Stimulated activated CD8-positive, alpha-beta memory T cell treated with anti-CD3 and anti-CD28 coated beads, Interleukin-15, amount 100 ng/mL, for 4 hours (primary cell): ENCODE results near the gene KCNH1.

Source experiments
- DNase-seq, 2 donors: peaks; one replicate each; pipeline ENCODE4 v3.0.0-alpha.2; 2020; ENCODE audit warnings: low read depth in 2 of 2

Gene KCNH1

DNA sequence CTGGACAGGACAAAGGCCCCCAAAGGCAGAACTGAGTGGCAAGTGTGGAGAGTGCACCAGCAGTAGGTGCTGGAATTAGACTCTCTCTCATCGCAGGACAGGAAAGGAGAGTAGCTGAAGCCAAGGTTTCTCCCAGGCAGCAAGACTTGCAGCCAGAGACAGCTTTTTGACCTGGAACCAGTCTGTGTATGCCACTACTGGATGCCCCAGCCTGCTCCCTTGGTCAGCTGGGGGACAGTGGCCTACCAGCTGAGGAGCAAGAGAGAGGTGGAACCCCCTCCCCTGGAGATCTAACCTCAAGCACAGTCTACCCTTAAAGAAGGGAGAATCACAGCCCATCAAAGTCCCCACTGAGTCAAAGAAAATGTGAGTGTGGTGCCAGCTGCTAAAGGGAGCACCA, 375.7 kb downstream of the KCNH1 start:
- DNase-seq = no peak

DNA sequence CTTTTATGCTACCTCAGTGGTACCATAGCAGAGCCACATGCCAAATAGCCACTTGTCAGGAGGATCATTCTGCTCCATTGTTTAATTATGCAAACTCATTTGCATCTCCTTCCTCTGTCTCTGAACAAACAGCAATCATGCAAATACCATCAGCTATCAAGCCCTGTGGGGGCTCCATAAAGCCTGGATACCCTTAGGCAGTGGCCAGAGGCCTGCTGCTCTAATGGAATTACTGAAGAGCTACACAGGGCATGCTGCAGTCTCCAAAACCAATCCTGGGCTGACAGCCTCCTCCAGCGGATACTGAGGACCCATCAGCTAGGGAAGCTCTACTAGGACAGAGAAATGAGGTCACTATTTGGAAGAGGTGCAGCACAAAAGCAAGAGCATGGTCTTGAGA, 376.3 kb downstream of the KCNH1 start:
- no peak for DNase-seq

DNA sequence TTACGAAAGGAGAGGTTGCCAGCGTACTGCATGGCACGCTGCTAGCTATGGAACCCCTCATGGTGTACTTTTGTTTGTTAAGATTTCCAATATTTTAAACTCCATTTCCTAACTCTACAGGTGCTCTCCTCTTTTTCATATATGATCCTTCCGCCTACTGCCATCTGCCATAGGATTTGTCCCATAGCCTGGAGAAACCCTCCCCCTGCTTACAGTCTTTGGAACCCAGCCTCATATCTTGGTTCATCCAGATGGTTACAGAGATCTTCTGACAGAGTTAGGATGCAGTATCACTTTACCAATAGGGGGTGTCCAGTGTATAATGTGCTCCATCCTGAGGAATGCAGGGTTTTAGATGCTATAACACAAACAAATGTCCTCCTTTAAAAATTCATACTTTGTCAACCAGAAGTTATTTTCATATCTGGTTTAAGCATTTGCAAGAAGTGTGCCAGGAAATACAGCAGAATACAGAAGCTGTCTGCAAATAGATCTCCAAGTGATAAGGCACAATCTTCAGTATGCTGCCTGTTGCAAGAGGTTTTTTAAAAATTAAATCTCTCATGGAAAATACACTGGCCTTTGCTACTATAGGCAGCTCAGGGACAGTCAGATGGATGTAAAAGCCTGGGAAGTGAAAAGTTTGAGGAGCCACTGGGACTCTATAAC, 377.8 kb downstream of the KCNH1 start:
- DNase-seq = no peak

DNA sequence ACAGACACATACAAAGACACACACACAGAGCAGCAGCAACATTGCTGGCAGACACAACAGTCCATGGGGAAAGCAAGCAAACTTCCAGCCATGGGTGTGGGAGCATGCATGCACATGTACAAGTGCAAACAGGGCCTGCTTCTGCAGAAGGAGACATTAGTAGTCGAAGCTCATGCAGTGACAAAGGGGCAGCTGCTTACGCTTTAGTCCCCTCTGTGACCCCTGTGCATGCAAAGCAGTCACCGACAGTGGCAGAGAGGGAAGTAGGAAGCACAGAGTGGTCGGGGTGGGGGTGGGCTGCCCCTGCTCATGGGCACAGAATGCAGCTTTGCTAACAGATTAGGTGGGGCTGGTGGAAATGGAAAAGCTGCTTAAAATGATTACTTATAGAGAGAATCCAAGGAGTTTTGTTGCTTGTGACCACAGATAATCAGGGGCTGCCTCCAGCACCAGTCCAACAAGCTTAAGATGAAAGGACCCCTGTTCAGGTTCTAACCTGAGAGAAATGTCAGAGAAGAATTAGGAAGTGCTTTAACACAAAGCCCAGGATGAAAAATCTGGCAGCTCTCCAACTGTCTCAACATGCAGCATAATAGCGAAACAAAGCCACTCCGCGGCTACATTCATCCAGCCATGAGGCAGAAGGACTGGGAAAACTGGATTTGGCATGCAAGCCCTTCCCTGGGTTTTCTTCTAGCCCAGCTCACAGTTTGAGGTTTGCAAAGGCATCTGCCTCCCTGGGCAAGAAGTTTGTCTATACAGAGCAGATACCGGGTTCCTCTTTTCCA, 378.9 kb downstream of the KCNH1 start:
- no peak for DNase-seq

DNA sequence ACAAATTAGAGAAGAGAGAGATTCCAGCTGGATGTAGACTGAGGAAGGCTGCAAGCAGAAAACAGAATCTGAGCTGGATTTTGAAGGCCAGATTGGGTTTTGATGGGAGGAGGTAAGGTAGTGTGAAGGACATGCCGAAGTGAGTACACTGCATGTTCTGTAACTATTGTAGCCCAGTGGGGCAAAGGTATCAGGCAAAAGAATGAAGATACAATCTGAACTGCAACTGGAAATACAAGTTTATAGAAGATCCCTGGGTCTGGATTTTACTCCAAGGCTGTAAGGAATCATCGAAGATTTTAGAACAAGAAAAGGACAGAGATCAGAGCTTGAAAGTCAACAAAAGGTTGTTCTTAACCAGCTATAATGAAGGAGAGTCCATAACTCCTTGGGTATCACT, 382.0 kb downstream of the KCNH1 start:
- DNase-seq = no peak

DNA sequence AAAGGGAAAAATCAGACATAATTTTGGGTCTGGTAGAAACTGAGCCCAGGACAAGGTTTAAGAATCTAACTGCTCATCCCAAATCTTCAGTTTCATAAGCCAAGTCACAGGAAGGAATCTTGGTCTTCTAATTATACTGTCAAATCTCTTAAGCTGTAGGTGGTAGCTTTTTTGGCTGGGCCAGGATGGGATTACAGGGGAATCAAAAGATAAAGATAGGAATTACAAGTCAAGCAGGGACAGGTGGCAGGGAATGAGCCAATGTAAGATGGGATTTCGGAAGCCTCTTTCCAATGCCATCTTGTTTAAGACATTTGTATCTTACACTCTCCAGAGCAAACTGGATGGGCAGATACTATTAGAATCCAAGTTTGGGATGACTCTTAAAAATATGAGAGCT, 383.5 kb downstream of the KCNH1 start:
- DNase-seq = no peak

DNA sequence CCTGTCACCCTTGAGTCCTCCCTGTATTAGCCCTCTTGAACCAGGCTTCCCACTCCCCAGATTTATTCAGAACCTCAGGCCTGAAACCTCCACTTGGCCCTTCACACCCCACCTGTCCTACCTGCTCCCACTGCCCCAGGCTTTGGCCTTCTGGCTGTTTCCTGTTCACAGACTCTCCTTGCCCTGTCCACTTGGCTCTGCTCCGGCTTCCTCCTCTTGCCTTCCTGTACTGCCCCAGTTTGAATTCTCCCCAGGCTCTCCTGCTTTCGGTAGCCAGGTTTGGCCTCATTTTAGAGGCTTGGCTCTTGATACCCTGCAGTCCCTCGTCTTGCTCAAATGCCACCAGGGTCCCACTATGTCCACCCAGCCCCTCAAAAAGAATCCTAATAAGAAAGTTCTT, 385.2 kb downstream of the KCNH1 start:
- no peak for DNase-seq

DNA sequence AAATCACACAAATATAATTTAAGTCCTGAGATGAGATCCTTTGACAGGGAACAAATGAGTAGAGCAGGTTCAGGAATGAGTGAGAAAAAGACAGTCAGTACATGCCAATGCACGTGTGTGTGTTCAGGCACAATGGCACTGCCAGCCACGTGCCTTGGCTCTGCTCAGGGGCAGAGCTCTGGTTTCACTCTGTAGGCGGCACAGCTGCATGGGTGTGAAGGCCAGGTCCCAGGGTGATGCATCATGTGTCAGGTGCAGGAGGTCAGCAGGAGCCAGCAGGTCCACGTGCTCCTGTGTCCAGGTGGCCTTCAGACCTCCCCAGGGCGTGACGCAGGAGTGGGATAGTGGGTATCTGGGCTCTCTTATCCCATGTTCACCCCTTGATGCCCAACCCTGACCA, 386.1 kb downstream of the KCNH1 start:
- no peak for DNase-seq

DNA sequence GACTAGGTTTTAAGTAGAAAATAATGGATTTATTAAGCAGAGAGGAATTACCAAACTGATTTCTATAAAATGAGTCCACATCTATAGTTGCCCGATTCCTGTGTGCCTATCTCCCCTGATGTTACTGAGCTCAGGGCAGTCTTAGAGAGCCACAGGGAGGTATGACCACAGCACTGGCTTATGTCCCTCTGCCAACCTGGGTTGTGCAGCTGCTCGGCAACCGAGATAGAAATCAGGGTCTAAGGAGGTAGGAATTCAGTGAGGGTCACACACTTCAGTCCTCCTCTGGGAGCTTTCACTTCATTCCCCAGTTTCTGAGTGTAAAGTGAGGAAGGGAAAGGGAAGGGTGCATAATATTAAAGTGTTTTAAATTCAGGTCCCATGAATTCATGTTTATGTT, 386.8 kb downstream of the KCNH1 start:
- no peak for DNase-seq

DNA sequence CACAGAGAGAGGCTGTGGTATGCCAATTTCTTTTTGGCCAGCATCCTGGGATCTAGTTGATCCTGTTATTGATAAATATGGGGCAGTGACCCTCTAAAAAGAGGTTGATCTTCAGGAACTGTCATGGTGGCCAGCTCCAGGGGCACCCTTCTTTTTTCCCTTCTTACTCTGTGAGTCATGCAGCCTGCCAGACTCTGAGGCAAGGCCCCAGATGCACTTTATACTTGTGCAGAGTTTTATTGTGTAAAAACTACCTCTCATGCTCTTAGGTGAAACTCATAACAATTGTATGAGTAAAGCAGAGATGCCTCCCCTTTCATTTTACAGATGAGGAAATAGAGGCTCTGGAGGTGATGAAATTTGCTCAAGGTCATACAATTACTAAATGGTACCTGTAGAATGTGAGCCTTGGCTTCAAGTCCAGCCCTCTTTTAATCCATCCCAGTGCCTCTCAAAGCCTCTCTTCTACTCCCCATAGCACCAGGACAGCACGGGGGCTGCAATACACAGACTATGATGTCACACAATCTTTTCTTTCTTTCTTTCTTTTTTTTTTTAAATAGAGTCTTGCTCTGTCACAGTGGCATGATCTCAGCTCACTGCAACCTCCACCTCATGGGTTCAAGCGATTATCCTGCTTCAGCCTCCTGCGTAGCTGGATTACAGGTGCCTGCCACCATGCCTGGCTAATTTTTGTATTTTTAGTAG, 387.8 kb downstream of the KCNH1 start:
- no peak for DNase-seq

DNA sequence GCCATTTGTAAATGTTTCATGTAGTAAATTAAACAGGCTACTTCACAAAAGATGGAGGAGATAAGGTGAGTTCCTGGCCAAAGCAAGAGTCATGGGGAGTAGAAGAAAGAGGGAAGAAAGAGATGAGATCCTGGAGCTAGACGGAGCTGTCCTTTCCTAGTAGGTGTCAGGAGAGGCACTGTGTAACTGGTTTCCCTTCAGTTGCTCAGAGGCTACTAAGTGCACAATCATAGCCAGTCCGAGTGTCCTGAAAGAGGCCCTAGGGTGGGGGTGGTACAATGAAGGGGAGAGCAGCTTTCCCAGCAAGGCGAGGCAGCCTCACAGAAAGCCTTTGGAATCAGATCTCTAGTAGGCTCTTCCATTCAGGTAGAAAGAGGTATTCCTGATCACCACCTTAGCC, 390.9 kb downstream of the KCNH1 start:
- DNase-seq = no peak

DNA sequence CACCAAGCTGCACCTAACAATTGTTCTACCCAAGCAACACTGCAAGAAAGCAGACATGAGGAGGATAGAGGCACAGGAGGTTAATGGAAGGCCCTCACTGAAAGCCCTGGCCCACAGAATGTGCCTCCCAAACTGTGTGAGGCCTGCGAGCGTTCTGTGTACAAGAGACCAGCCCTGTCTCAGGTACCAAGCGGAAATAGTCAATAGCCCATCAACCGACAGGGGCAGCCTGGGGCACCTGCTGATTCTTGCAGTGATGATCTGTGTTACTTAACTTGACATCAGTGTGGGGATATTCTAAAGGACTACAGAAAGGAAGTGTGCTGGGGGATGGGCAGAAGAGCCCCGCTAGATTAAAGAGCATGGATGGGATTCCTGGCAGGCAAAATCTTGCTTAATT, 392.4 kb downstream of the KCNH1 start:
- no peak for DNase-seq

DNA sequence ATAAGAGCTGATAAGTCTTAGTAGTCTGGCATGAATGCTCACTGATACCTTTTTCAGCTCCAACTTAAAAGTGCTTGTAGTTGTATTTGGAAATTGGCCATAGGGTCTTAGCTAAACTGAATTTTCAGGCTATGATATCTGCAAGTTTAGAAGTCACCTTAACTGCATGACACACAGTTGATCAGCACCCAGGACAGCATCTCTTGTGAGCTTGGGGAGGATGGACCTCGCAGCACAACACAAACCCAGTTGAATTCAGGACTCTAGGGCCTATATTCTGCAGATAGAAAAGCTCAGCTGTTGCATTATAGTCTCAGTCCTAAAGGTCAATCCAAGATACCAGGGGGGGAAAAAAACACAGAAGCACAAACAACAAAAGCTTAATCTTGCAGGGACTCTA, 394.3 kb downstream of the KCNH1 start:
- DNase-seq = no peak

DNA sequence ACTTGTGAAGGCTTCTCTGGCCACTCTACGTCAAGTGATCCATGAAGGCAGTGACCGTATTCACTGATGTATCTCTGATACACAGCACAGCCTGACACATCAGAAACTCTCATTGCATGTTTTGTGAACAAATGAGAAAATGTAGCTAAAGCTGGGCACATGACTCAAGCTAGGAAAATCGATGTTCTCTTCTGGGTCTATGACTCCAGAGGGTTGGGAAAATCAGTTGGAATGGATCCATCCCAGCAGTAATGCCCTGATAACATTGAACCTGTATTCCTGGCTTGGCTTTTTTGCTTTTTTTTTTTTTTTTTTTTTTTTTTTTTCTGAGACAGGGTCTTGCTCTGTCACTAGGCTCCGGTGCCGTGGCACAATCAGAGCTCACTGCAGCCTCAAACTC, 395.7 kb downstream of the KCNH1 start:
- DNase-seq = no peak

DNA sequence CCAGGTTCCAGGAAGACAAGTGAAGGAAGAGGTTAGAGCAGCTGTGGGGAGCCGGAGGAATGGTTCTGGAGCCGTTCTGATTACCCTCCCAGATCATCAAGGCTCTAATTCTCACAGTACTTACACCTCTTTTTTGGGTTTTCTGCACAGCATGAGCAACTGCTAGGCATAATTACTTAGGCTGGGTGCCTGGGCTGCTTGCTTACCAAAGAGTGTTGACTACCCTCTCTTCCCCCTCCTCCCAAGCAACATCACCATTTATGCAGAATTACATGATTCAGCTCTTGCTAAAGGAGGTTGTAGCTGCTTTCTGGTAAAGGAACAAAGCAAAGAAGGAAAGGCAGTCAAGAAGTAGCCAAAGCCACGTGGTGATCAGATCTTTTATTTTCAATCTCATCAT, 397.2 kb downstream of the KCNH1 start:
- DNase-seq = no peak

DNA sequence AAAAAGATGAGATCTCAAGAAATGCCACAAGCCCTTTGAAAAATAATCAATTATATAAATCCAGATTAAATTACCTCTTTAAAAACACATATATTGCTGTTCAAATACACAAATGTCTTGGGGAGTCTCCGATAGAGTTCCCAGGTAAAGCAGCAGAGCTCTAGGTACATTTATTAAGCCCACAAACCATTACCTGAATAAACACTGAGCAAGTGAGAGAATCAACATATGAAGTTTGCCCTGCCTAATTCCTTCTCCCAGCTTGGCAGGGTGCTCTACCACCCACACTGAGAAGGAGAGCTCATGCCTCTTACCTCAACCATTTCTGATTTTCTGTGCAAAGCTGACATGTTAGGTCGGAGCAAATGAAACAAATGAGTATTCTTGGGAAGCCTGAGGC, 402.4 kb downstream of the KCNH1 start:
- no peak for DNase-seq

DNA sequence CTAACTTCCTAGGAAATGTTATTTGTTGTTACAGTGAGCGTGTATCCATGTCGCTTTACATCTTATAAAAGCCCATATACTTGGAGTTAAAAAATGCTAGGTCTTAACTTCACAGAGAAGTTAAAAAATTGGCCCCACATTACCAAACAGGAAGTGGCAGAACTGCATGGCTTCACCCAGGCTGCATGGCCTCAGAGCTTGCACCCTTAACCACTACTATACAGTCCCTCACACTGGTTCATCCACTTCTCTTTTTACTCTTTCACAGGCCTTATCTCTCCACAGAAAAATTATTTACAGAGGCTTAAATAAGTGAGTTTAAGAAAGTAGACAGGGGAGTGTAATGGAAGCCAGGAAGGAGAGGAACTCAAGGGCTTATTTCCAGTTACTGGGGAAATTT, 402.8 kb downstream of the KCNH1 start:
- DNase-seq = no peak

DNA sequence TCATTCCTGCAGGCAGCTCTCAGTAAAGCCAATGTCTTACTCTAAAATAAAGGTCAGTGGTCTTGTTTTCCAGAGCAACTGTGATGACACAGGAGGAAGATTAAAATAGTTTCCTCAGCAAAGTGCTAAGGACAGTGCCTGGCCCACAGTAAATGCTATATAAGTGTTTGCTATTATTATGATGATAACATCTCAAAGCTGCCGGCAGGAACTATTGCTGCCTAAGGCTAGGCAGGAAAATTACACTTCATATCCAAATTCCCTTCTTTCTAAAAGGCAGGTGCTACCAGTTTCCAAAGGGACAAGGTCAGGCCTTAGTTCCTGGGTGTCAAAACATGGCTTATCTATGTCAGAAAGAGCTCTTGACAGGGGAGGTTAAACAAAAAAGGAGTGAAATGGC, 403.9 kb downstream of the KCNH1 start:
- no peak for DNase-seq

DNA sequence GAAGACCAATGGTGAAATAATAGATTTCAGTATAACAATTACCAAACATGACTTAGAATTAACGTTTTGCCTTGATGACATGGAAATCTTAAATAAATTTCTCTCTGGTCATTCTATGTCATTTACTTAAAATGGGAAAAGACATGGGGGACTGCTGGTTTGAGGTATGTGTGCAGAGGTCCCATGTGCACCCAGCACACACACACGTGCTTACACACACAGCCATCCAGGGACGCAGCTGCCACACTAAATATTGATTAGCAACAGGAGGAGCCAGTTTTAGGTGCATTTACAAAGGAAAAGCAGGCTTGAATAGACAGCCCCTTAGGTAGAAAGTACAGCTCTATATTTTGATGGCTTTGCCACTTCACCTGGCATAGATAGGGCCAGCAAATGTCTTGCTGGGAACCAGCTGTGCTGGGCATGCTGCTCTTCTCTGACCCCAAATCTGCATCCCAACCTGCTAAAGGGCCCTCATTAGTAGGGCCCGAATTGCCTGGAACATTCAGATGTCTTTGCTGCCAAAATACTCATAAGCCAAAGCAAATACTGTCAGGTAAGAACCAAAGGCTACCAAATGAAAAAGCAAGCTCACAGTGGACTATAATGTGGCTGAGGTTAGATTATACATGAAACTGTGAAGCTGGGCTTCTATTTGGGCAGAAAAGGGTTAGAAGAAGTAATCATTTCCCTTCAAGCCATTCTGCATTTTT, 405.4 kb downstream of the KCNH1 start:
- no peak for DNase-seq

DNA sequence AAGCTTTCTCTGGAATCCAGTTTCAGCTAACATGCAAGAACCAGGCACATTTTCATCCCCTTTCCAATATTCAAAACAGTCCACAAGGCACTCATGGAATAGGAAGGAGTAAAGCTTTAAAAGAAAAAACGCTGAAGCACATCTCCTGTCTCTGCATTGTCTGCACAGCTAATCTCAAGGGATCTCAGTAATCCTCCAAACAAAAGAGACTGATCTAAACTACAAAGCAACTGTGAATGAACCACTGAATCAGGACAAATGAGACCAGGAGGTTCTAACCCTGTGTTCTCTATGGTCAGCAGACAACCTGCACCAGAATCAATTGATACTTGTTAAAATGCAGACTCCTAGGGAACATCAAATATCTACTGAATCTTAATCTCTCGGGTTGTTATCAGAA, 406.2 kb downstream of the KCNH1 start:
- no peak for DNase-seq

DNA sequence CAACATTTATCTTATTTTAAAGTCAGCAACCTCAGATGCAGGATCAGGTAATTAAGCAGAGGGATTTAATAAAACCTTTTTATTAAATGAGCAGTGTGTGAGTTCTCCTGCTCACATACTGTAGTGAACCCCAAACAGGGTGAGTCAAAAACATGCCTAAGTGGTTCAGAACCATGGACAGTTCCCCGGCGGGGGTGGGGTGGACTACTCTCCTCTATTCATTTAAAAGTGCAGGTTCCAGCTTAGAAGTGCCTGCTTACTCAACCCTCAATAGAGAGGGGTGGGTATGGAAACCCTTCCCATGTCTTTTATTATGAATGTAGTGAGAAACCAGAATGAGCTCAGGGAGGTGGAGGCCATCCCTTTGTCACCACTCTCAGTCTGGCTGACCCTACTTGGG, 407.3 kb downstream of the KCNH1 start:
- DNase-seq = no peak

DNA sequence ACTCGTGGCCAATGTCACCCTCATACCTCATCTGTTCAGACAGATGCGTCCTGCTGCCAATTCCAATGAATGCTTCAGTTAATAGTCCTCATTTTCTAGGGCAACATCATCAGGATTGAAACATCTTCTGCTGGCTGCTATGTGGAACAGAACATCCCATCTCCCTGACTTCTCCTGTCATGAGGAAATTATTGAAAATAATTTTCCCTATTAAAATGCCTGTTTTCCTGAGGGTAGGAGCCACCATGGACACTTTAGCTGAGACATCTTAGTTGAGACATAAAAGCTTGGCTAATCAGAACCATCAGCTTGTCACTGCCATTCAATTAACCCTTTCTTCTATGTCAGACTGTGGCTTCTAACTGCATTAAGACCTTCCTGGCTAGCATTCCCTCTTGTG, 409.2 kb downstream of the KCNH1 start:
- no peak for DNase-seq
